Activated T-cell treated with anti-CD3 and anti-CD28 coated beads for 48 hours (primary cell): Measurements from ENCODE around the gene ARRB2.

Experiments
- DNase-seq: peaks from one replicate; pipeline ENCODE4 v3.0.0-alpha.2; 2020; ENCODE audit warnings: low read depth

ARRB2 gene

GRCh38 chr17:4725646-4726310 is 15.3 kb downstream of the ARRB2 start:
- DNase-seq, result no peak

GRCh38 chr17:4728124-4728523 is 17.7 kb downstream of the ARRB2 start:
- DNase-seq, result no peak

- DNase-seq, result no peak
Observed at GRCh38 chr17:4733073-4733531, 22.7 kb downstream of the ARRB2 start.

- no peak for DNase-seq
Observed at GRCh38 chr17:4734857-4735475, 24.5 kb downstream of the ARRB2 start.

GRCh38 chr17:4735876-4736651 is 25.6 kb downstream of the ARRB2 start:
- no peak for DNase-seq

GRCh38 chr17:4738136-4739121 is 28.0 kb downstream of the ARRB2 start:
- DNase-seq, result no peak

- peak; percentile 33 for DNase-seq
Observed at GRCh38 chr17:4739122-4740024, 28.9 kb downstream of the ARRB2 start, which contains the start of the genes CXCL16 and ZMYND15. TSS of gene CXCL16 (minus strand) at chr17:4739928. CDS start at chr17:4739339, 589 bp downstream. TSS of gene ZMYND15 (plus strand) at chr17:4739833. CDS start at chr17:4740549, 716 bp downstream.

- no peak for DNase-seq
Observed at GRCh38 chr17:4740025-4740351, 29.6 kb downstream of the ARRB2 start.

GRCh38 chr17:4740584-4740983 is 30.2 kb downstream of the ARRB2 start:
- DNase-seq, result no peak

GRCh38 chr17:4741544-4741943 is 31.1 kb downstream of the ARRB2 start:
- DNase-seq, result no peak

- DNase-seq, result no peak
Observed at GRCh38 chr17:4742133-4742532, 31.7 kb downstream of the ARRB2 start.

- no peak for DNase-seq
Observed at GRCh38 chr17:4742629-4743028, 32.2 kb downstream of the ARRB2 start.

GRCh38 chr17:4743216-4743615 is 32.8 kb downstream of the ARRB2 start:
- DNase-seq, result no peak

- DNase-seq, result no peak
Observed at GRCh38 chr17:4743898-4744297, 33.5 kb downstream of the ARRB2 start.

- no peak for DNase-seq
Observed at GRCh38 chr17:4744999-4745969, 34.9 kb downstream of the ARRB2 start.

- no peak for DNase-seq
Observed at GRCh38 chr17:4747847-4748246, 37.4 kb downstream of the ARRB2 start.

- no peak for DNase-seq
Observed at GRCh38 chr17:4748686-4749085, 38.3 kb downstream of the ARRB2 start.

- DNase-seq, result no peak
Observed at GRCh38 chr17:4750606-4751005, 40.2 kb downstream of the ARRB2 start.

- DNase-seq, result no peak
Observed at GRCh38 chr17:4751932-4752331, 41.5 kb downstream of the ARRB2 start.

- DNase-seq, result no peak
Observed at GRCh38 chr17:4753392-4753791, 43.0 kb downstream of the ARRB2 start.
